MCF 10A (cell line): ENCODE results near the gene CFHR2. TPM values are rescaled to one million over a fixed set of nuclear protein-coding genes. Genes with fewer than 3 reads are reported as not detected.

Experiments
- BruUV-seq: library from RNA; stranded (reverse); fragments of 400-500 nt; replicated peaks from 2 replicates; lab custom pipeline; 2021; lab: Mats Ljungman, UMichigan
- CTCF ChIA-PET: fragments of 300-600 bp; sonication (Branson Sonifier 250); formaldehyde crosslinking; extraction: SDS; loops from one replicate; lab custom pipeline; 2021; ENCODE audit warnings: antibody characterized with exemption, inconsistent platforms; lab: Yijun Ruan, JAX
- POLR2A ChIA-PET: fragments of 300-600, 350-650 bp; sonication (Branson Sonifier 250); formaldehyde crosslinking; extraction: SDS; loops from one replicate; lab custom pipeline; 2020; ENCODE audit warnings: antibody characterized with exemption, inconsistent platforms; lab: Yijun Ruan, JAX
- DNase-seq: peaks from one replicate; pipeline ENCODE4 v3.0.0-alpha.2; 2018; ENCODE audit not compliant: unreplicated experiment
- H3K27ac Mint-ChIP-seq: one replicate; pipeline ENCODE4 v1.8.0; 2022; ENCODE audit warnings: mild to moderate bottlenecking, low read depth, mixed read lengths; ENCODE audit not compliant: unreplicated experiment
- H3K27me3 Mint-ChIP-seq: one replicate; pipeline ENCODE4 v1.8.0; 2022; ENCODE audit warnings: mixed read lengths; ENCODE audit not compliant: insufficient read depth, unreplicated experiment
- H3K36me3 Mint-ChIP-seq: one replicate; pipeline ENCODE4 v1.8.0; 2022; ENCODE audit warnings: mild to moderate bottlenecking, moderate library complexity, mixed read lengths; ENCODE audit not compliant: insufficient read depth, unreplicated experiment
- H3K4me1 Mint-ChIP-seq: one replicate; pipeline ENCODE4 v1.8.0; 2022; ENCODE audit warnings: mixed read lengths; ENCODE audit not compliant: insufficient read depth, unreplicated experiment
- H3K4me3 Mint-ChIP-seq: one replicate; pipeline ENCODE4 v1.8.0; 2022; ENCODE audit warnings: mild to moderate bottlenecking, moderate library complexity, mixed read lengths; ENCODE audit not compliant: unreplicated experiment
- H3K9me3 Mint-ChIP-seq: one replicate; pipeline ENCODE4 v1.8.0; 2022; ENCODE audit warnings: mixed read lengths; ENCODE audit not compliant: unreplicated experiment
- intact Hi-C: fragments of 100-400 bp; cut with micrococcal nuclease; formaldehyde crosslinking; loops from 2 replicates; pipeline ENCODE4 v1.14.1; 2022
- total RNA-seq: library from RNA; stranded (reverse); gene quantifications from 2 replicates; pipeline ENCODE4 v1.2.3, GENCODE V29; 2022
- TF ChIP-seq, protein P1 (sequence below): fragments of 200-600 bp; IDR thresholded peaks from one replicate; pipeline ENCODE4 v1.8.0; 2022; ENCODE audit warnings: antibody characterized with exemption, mild to moderate bottlenecking; ENCODE audit not compliant: unreplicated experiment

CFHR2 gene
- total RNA-seq, 1 experiment from 2014 or later = not detected

GRCh38 chr1:197008861-197009260 is 65.3 kb downstream of the CFHR2 start:
- no TSS peak for BruUV-seq
- POLR2A ChIA-PET = interaction anchor here (0.6 kb wide), 1 partner anchor 352 kb away, joined by 4 read pairs; no protein-coding TSS in a partner anchor
- no peak overlapping the region for H3K4me3 Mint-ChIP-seq
- no peaks in the 10 kb centered on the region for H3K27me3 Mint-ChIP-seq
- TF ChIP-seq, protein P1, sequence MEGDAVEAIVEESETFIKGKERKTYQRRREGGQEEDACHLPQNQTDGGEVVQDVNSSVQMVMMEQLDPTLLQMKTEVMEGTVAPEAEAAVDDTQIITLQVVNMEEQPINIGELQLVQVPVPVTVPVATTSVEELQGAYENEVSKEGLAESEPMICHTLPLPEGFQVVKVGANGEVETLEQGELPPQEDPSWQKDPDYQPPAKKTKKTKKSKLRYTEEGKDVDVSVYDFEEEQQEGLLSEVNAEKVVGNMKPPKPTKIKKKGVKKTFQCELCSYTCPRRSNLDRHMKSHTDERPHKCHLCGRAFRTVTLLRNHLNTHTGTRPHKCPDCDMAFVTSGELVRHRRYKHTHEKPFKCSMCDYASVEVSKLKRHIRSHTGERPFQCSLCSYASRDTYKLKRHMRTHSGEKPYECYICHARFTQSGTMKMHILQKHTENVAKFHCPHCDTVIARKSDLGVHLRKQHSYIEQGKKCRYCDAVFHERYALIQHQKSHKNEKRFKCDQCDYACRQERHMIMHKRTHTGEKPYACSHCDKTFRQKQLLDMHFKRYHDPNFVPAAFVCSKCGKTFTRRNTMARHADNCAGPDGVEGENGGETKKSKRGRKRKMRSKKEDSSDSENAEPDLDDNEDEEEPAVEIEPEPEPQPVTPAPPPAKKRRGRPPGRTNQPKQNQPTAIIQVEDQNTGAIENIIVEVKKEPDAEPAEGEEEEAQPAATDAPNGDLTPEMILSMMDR = no peak
- no peak overlapping the region for H3K27ac Mint-ChIP-seq
- H3K36me3 Mint-ChIP-seq = no peaks in the 10 kb centered on the region
- intact Hi-C loops = no loop called here
- CTCF ChIA-PET = no interaction called here
- H3K9me3 Mint-ChIP-seq = peaks cover 7% of the 10 kb centered on the region
- no peaks in the 10 kb centered on the region for H3K4me1 Mint-ChIP-seq
- DNase-seq = no peak

Other genes with a start within 250 kb of the CFHR2 start
- gene CFHR3, start 168.9 kb upstream of the CFHR2 start, total RNA-seq = not detected in 2 replicates
- gene CFHR1, start 124.0 kb upstream of the CFHR2 start, total RNA-seq = not detected in 2 replicates
- gene CFHR4, start 55.7 kb upstream of the CFHR2 start, total RNA-seq = not detected in 2 replicates
- not detected in 2 replicates for gene CFHR5, start 33.8 kb downstream of the CFHR2 start, total RNA-seq
- gene F13B, start 123.5 kb downstream of the CFHR2 start, total RNA-seq = not detected in 2 replicates
- 22.3 and 32.8 TPM in 2 replicates for gene ASPM, start 202.9 kb downstream of the CFHR2 start, total RNA-seq